Activated T-cell treated with anti-CD3 and anti-CD28 coated beads for 48 hours (primary cell): ENCODE results near the gene NTRK3.

Experiments used
- DNase-seq: peaks from one replicate; pipeline ENCODE4 v3.0.0-alpha.2; 2020; ENCODE audit warnings: low read depth

The NTRK3 gene

DNA sequence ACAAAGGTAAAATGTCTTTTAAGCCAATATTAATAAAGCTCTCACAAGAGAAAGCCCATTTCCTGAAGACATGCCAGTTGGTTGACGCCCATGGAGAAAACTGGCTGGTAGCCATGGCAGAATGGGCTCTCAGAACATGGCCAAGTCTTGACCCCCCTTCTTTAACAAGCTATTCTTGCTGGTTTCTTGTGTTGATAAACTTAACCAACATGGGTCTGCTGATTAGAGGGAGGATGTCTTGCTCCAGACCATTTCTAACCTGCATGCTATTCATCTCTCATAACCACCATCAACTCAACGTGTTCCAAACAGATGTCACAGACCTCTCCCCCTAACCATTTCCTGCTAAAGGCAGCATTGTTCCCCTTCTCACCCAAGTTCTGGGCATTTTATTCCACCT, 25.7 kb downstream of the NTRK3 start:
- no peak for DNase-seq

DNA sequence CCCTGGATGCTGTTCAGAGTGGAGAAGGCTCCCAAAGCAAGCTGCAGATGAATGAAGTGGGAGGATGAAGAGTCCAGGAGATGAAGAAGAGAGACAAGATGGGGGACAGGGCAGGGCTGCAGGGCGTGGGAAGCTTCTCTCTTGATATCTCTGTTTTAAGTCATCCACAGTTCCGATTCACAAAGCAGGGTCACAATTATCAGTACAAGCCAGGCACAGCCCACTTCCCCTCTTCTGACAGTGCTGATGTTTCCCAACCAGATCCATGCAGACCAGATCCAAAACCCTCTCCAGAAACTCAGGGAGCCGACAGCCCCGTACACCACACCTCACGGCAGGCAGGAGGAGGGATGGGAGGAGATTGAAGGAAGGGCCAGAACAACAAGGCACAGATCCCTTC, 31.1 kb downstream of the NTRK3 start:
- no peak for DNase-seq

DNA sequence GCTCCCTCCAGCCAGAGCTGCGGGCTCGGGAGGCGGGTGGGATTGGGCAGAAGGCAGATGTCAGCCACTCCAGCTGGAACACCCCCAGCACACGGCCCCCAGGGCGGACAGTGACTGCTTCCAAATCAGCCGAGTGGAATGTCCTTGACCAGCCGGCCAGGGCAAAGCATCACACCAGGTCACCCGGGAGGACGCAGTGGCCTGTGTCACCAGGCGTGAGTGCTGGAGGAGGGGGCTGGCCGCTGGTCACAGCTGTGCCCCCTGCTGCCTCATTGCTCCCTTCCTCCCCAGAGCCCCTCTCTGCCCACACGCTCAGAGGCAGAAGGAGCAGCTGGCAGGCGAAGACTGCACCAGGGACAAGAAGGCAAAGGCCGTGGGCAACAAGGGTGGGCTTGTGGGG, 33.5 kb downstream of the NTRK3 start:
- DNase-seq = no peak

DNA sequence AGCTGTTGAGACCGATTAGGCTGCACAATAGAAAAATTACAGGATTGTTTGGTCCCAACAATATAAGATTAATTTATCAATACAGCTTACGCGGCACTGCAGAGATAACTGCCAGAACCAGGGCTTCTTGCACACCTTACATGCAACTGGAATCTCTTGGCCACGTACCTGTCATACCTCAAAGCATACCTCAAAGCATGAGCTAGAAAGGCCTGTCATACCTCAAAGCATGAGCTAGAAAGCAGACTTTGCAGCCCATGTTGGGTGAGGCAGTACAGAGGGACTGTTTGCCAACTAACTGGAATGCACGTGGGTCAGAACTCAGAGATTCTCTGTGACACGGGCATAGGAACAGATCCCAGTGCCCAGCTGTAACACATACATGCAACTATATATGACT, 34.7 kb downstream of the NTRK3 start:
- no peak for DNase-seq

DNA sequence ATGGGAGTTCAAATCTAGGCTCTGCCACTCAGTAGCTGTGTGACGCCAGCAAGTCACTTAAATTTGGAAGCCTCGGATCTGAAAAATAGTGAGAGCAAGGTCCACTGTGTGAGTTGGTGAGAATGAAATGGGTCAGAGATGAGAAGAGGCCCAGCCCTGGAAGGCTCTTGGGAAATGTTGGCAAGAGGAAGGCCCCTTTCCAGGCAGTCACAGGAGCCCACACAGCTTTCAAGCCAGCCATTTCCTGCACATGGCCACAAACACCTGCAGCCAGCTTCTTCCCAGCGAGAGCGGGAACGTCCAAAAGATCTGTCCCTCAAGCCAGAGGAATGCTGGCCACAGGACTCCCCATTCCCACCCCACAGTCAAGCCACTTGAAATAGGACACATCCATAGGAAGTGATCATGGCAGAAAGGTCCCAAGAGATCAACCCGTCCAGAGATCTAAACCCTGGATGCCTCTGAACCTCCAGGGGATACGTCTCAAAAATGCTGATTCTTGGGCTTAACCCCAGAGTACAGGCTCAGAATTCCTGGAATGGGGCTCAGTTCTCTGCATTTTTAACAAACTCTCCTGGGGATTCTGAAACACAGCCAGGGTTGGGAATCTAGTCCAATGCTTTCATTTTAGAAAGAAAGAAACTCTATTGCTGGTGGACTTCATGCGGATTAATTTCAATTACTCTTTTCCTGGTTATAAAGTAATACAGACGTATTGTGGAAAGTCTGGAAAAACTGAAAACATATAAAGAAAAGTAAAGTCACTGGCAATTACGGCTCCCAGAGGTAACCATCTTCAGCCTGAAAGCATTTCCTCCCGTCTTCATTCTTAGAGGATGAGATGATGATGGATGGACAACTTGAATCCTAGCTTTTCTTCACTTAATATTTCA, 35.9 kb downstream of the NTRK3 start:
- DNase-seq = no peak

DNA sequence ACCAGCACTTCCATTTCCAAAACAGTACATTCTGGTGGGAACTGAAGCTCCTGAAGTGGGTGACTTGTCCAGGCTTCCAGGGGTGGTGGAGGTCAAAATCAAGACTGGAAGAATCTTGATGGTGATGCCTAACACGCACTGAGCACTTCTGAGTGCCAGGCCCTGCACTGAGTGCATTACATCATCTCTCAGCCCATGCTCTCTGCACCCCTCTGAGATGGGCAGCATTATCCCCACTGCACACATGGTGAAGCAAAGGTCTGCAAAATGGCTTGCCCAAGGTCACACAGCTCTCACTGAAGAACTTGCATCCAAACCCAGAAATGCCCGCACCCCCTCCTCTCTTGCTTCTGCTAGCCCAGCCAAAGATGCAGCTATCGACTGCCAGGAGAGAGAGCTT, 36.9 kb downstream of the NTRK3 start:
- no peak for DNase-seq

DNA sequence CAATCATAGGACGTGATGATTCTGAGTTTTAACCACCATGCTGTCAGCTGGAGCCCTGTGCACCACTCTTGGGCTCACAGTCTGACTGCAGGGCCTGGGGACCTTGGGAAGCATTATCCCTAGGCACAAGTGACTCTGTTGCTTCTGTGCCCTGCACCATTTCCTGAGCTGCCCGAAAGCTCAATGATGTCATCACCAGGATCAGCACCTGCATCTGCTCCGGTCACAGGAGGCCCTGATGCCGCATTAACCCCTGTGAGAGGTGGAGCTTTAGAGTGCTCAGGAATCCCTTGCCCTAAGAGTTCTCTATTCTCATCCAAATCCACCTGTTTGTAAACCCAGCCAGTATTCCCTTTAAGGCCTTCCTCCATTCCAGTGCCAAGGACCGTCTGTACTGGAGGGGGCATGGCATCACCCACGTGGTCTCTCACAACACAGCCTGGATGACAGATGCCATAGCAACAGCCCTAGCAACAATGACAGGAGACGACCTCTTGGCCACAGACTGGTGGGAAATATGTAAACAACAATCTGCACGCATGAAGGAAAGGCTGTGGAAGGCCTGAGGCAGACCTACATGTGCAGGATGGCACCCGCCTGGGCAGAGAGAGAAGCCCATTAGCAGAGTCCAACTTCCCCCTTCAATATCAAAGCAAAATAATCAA, 37.9 kb downstream of the NTRK3 start:
- DNase-seq = no peak

DNA sequence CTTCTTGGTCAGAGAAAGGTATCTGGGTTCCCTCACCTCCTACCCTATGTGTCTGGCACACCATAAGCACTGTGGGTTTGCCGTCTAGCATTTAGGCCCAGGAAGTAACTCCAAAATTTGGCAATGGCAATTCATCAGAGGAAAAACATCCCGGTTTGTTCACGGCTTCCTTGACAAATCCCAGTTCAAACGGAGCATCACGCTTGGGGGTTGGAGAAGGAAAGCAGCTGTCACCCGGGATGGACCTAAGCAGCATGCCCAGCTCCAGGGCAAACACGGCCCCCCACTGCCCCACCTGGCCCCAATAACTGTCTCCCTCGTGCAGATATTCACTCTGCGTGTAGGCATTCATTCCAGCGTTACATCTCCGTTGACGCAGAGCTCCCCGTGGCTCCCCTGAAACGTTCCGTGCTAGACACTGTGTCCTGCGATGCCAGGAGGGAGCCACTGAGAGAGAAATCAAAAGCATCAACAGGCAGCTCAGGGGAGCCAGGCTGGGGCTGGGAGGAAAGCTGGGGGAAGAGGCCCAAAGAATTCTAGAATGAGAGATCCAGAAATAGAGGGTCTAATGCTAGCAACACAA, 41.4 kb downstream of the NTRK3 start:
- DNase-seq = no peak

DNA sequence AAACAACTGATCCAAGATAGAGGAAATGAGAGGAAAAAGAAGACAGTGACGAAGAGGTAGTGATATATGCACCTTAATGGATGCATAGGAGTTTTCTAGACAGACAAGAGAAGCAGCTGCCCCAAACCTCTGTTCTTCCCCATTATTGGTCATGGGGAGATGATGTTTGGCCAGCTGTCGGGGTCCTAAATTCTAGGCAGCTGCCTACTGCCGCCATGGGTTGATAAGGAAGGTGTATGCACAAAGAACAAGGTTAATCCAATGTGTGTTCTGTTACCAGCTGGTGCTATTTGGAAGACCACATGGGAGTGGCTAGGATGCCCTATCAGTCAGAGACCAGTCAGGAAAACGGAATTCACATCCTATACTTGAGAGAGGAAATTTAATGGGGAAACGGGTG, 47.4 kb downstream of the NTRK3 start:
- DNase-seq = no peak

DNA sequence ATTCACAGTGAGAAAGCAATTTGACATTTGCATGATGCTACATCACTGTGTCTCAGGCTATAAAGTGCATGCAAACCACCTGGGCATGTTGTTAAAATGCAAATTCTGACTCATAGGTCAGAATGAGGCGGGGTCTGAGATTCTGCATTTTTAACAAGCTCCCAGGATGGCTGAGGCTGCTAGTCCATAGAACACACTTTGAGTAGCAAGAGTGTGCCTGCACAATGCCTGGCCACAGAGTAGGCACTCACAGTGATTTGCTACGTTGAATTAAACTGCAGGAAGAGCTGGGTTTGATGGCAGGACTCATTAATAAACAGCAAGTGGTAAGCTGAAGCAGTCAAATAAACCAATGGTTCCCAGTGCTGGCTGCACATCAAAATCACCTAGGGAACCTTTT, 48.1 kb downstream of the NTRK3 start:
- DNase-seq = no peak

DNA sequence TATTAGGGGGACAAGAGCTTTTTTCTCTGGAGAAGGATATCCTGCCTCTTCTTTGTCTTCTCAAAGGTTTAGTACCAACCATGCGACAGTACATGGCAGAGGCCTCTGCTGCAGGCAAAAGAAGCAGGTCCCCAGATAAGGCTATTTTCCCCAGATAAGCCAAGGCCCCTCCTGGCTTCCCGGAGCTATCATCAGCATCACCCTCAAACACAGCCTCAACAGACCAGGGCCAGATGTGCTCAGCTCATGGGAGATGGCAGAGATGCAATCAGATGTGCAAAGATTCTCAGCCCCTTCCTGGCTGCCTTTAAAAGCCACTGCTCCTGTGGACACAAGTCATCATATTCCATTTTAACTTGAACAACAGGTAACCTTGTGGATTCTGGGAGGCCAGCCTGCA, 49.0 kb downstream of the NTRK3 start:
- no peak for DNase-seq

DNA sequence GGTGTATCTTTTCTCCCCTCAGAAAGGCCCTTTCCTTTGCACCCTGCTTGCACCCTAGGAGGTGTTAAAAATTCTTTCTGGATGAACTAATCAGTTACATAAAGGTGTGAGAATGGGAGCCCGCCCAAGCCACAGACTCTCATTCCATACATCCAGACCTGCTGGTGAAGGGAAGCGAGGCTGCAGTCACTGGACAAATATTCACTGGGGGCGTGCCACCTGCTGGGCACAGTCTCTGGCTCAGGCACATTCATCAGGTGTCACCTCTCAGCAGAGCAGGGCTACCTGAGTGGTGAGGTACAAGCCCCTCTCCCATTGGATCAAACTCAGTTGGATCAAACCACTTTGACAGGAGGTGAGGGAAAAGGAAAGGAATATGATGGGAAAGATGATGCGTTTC, 52.0 kb downstream of the NTRK3 start:
- DNase-seq = no peak

DNA sequence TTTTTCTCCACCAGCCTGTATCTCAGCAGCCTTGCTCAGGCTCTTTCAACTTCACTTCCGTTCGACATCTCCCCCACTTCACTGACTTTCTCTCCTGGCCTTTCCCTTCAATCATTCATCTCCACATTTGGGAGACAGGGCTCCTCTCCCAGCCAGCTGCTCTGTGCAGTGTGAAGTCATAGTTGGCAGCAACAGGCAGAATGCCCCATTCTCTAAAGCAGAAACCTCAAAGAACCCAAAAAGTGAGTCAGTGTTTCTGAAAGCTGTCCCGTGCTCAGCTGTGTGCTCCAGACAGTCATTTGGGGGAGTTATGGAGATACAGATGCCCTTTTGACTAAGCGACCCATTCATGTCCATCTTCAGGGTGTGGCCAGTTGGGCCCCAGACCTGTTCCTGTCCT, 54.3 kb downstream of the NTRK3 start:
- DNase-seq = no peak

DNA sequence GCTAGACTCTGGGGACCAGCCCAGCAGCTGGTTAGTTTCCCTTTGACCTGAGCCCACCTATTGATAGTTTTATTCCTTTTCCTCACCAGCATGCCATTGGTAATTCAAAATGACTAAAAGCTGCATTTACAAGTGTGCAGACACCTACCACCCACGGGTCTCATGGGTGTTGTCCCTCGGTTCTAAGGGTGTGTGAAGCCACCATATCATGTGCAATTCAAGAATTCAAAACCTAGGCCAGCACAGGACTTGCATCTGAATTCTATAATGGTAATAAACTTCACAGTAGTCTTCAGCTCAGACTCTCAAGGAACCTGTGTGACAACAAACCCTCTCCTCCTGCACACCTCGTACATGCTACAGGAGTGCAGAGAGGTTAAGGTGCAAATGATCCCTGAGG, 55.3 kb downstream of the NTRK3 start:
- DNase-seq = no peak

DNA sequence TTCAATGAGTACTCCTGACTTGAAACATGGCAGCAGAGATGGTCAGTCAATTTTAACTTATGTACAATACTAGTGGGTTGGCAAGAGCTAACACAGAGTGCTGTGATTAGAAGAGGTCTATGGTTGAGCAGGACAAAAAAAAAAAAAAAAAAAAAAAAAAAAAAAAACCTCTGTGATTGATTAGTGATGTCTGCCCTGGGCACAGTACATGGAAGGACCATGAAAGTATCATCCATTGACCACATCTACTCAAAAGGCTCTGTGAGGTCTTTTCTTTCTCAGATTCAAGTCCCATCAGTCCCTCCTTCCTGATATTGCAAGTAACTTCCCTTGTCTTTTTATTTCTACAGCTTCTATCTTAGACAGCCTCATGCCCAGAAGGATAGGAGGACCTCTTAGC, 59.6 kb downstream of the NTRK3 start:
- DNase-seq = no peak

DNA sequence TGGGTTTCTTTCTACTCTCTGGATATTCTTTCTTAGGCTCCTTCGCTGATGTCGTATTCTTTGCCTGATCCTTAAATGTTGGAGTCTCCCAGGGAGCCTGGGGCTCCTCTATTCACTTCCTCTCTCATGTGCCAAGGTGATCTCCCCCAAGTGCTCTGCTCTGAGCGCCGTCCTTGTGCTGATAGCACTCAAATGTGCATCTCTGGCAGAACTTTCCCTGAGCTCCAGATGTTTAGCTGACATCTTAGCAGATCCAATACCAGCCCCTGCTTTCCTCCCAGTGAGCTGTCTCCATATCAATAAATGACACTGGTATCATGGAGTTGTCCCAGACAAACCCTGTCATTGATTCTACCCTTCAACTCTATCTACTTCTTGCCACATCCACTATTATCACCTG, 62.4 kb downstream of the NTRK3 start:
- DNase-seq = no peak

DNA sequence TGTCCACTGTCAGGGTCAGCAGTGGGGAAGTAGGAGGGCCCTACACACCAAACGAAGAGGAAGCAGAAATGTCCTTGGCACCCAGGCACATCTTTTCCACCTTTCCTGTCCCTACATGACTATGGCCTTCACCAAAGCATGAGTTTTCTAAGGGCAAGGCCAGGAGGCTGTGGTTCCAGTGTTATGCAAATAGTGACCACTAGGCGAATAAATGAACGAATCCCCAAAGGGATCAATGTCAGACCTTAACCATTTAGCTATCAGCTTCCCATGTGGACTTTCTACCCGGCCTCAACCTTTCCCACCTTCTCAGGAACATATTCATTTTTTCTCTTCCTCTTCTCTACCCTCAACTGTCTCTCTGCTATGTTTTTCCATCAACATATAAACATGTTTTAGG, 63.1 kb downstream of the NTRK3 start:
- DNase-seq = no peak

DNA sequence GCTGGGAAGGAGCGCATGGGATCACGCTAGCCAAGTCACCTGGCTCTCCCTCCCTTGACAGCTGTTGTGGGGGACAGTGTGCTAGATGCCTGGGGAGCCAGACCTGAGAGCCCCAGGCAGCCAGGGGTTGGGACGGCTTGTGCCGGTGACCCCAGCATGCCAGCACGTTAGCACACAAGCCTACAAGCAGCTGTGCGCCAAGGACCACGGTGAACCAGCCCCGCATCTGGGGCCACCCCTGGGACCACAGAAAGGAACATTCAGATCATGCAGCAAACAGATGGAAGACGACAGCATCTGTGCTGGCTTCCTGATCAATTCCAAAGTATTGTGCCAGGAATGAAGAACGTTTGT, 64.8 kb downstream of the NTRK3 start:
- DNase-seq = no peak

DNA sequence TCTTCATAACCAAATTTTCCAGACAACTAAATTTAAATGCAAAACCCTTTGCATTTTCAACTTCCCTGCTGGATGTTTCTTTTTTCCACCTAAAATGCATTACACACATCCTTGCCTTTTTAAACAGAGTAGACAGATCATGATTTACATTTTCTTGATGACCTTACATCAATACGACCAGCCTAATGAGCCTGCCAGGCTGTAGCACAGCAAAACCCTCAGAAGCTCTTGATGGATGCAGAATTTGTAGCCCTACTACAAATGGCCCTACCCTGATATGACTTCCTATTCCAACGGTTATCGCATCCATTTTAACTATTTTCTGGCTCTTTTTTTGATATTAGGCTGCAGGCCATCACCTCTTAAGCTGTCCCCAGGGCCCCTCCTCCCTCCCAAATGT, 66.3 kb downstream of the NTRK3 start:
- no peak for DNase-seq

DNA sequence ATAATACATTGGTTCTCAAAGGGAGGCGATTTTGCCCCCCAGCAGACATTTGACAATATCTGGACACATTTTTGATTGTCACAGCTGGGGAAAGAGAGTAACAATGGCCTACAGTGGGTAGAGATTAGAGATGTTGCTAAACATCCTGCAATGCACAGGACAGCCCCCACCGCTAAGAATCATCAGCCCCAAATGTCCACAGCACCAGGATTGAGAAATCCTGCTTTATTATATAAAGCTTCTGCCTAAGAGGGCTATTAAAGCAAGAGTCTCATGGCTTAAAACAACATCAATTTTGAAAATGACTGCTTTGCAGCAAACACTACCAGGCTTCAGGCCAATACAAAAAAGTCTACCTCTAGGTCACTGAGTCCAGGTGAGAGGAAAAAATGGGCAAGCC, 68.2 kb downstream of the NTRK3 start:
- DNase-seq = no peak

DNA sequence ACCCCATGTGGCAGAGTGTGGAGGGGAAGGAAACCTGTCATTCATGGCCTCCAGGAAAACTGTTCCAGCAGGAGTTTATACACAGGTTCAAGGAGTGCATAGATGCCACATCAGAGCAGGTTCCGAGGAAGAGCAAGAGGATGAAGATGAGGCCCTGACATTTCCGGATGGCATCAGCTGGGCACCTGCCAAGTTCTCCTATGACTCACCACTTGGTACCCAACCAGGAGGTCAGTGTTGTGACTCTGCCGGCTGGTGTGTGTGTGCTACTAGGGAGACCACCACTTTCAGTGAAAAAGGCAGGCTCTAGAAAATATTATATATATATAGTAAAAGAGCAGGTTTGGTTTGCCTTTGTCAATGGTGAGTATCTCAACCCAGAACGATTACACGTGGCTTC, 69.3 kb downstream of the NTRK3 start:
- no peak for DNase-seq

DNA sequence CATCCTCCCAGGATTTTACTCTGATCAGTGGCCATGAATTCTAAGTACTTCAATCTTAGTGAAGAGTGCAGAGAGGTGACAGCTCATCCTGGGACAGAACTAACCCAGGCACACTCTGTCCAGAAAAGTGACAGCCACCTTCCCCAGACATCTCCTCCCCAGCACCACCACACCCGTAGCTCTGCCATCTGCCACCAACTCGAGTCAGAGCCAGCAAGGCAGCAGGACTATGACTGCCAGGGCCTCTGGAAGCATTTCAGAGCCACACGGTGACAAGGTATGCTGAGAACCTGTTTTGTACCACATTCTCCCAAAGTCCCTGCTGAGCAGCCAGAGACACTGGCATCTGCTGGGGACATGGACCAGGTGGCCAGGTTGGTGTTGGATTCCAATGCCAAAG, 71.0 kb downstream of the NTRK3 start:
- no peak for DNase-seq

DNA sequence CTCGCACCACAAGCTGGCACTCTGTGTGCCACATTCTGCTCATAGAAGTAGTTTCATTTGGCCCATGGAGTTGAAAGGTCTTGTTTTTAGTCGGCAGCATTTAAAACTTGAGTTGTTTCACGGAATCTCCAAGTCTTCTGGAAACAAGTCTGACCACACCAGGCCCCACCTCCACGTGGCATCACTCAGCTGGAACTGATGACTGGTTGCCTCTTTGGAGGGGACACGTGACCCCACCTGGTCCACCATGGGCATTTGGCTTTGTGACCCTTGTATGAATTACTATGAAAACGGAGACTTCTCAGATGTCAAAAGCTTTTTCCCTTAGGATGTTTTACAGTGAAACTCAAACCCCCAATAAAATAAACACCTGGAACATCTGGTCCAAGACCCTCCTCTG, 74.9 kb downstream of the NTRK3 start:
- no peak for DNase-seq

DNA sequence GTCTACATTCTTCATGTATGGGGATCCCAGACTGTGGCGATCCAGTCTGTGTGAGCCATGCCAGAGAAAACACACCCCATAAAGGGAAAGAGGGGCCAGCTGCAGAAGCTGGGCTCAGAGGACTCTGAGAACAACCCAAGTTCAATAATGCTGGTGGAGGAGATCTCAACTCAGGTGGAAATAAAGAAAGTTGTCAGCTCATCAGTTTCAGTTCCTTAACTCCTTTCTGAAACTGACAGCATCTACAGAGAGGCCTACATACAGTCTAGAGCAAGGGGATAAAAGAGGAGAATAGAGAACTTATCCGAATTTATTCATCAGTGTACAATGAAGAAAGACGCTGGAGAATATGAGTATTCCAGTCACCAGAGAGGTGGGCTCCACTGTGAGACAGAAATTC, 77.0 kb downstream of the NTRK3 start:
- DNase-seq = no peak
